DOHH2 (cell line): ENCODE results near the gene ALPK1.

Source experiments
- CTCF ChIP-seq: fragments of 200-600 bp; sonication (generic); IDR thresholded peaks from one replicate; pipeline ENCODE4 v1.5.1; 2014; ENCODE audit warnings: antibody characterized with exemption, mild to moderate bottlenecking, low read depth, low read length; ENCODE audit not compliant: poor library complexity, severe bottlenecking
- EZH2phosphoT487 ChIP-seq: fragments of 200-600 bp; sonication (generic); IDR thresholded peaks from 2 replicates; pipeline ENCODE4 v1.6.1; 2017; ENCODE audit warnings: borderline replicate concordance, mild to moderate bottlenecking, antibody characterized with exemption, low read length, moderate library complexity, mixed read lengths

- TF ChIP-seq CTCF = no peak
- no peak for TF ChIP-seq EZH2phosphoT487
Observed at GRCh38 chr4:112423591-112423990, 126.4 kb downstream of the ALPK1 start.
